ENCODE results near the gene ARHGAP25. TPM values are rescaled to one million over a fixed set of nuclear protein-coding genes. Genes with fewer than 3 reads are reported as not detected.

Gene ARHGAP25
- total and polyA plus RNA-seq, 7 donors: 1.1 to 4.8 (median 1.9) TPM

- WGBS, 3 donors: 78 to 84% (median 83%) methylated on average over 4 of the region's 4 CpGs
- H3K27me3 ChIP-seq (ENCODE audit: insufficient read depth in 3 of 3, low read length in 2 of 3): no peaks in the 10 kb centered on the region
- no peaks in the 10 kb centered on the region for H3K4me1 ChIP-seq
- no peak for DNase-seq
- intact Hi-C loops (cut with DNase I): no loop called here
- no peak for TF ChIP-seq CTCF (IDR thresholded peaks at IDR 0.05)
- H3K36me3 ChIP-seq (ENCODE audit: insufficient read depth in 1 of 2, low read depth in 1 of 2): no peaks in the 10 kb centered on the region
- H3K4me3 ChIP-seq: no peak overlapping the region
- H3K27ac ChIP-seq: no peak overlapping the region
- ATAC-seq: no peak
- no peaks in the 10 kb centered on the region for H3K9me3 ChIP-seq
Observed at GRCh38 chr2:68733365-68733764, 1.2 kb upstream of the ARHGAP25 start.

GRCh38 chr2:68734176-68734575, 435 bp upstream of the ARHGAP25 start:
- ATAC-seq (no peak), DNase-seq (no peak)
- no peak overlapping the region for H3K27ac ChIP-seq
- H3K4me1 ChIP-seq: no peaks in the 10 kb centered on the region
- no peaks in the 10 kb centered on the region for H3K36me3 ChIP-seq (ENCODE audit: insufficient read depth in 1 of 2, low read depth in 1 of 2)
- no peak overlapping the region for H3K4me3 ChIP-seq
- 72 to 89% (median 84%) methylated on average over 3 of the region's 3 CpGs for WGBS, 3 donors
- H3K27me3 ChIP-seq (ENCODE audit: insufficient read depth in 3 of 3, low read length in 2 of 3): no peaks in the 10 kb centered on the region
- TF ChIP-seq CTCF (IDR thresholded peaks at IDR 0.05): no peak
- no peaks in the 10 kb centered on the region for H3K9me3 ChIP-seq
- intact Hi-C loops (cut with DNase I): no loop called here

- intact Hi-C loops (cut with DNase I): no loop called here
- DNase-seq: no peak
- Histone ChIP-seq H3K4me3 (peak overlapping the region; percentile 41), H3K27me3 (ENCODE audit: insufficient read depth in 3 of 3, low read length in 2 of 3) (no peaks in the 10 kb centered on the region), H3K9me3 (no peaks in the 10 kb centered on the region), H3K36me3 (ENCODE audit: insufficient read depth in 1 of 2, low read depth in 1 of 2) (no peaks in the 10 kb centered on the region), H3K27ac (no peak overlapping the region), H3K4me1 (no peaks in the 10 kb centered on the region)
- no peak for ATAC-seq
- 39 to 42% (median 39%) methylated on average over 2 of the region's 2 CpGs for WGBS, 3 donors
- no peak for TF ChIP-seq CTCF (IDR thresholded peaks at IDR 0.05)
Observed at GRCh38 chr2:68736086-68736485, 1.5 kb downstream of the ARHGAP25 start.

- no peak for DNase-seq
- no peaks in the 10 kb centered on the region for H3K4me1 ChIP-seq
- TF ChIP-seq CTCF (IDR thresholded peaks at IDR 0.05): no peak
- no peaks in the 10 kb centered on the region for H3K36me3 ChIP-seq (ENCODE audit: insufficient read depth in 1 of 2, low read depth in 1 of 2)
- H3K9me3 ChIP-seq: no peaks in the 10 kb centered on the region
- intact Hi-C loops (cut with DNase I): loop anchor here in 1 of 2 donors (1.0 kb wide), 1 partner anchor 27 kb away; no protein-coding TSS in a partner anchor
- 89 to 93% (median 90%) methylated on average over 1 of the region's 1 CpG for WGBS, 3 donors
- no peaks in the 10 kb centered on the region for H3K27me3 ChIP-seq (ENCODE audit: insufficient read depth in 3 of 3, low read length in 2 of 3)
- ATAC-seq: no peak
- no peak overlapping the region for H3K4me3 ChIP-seq
- H3K27ac ChIP-seq: no peak overlapping the region
Observed at GRCh38 chr2:68737711-68738110, 3.1 kb downstream of the ARHGAP25 start.

GRCh38 chr2:68738906-68739594, 4.4 kb downstream of the ARHGAP25 start:
- intact Hi-C loops (cut with DNase I): loop anchor here in 1 of 2 donors (1.0 kb wide), 1 partner anchor 29 kb away; no protein-coding TSS in a partner anchor
- Histone ChIP-seq H3K36me3 (ENCODE audit: insufficient read depth in 1 of 2, low read depth in 1 of 2) (no peaks in the 10 kb centered on the region), H3K4me3 (no peak overlapping the region), H3K4me1 (no peaks in the 10 kb centered on the region), H3K27me3 (ENCODE audit: insufficient read depth in 3 of 3, low read length in 2 of 3) (no peaks in the 10 kb centered on the region), H3K27ac (no peak overlapping the region), H3K9me3 (no peaks in the 10 kb centered on the region)
- ATAC-seq (no peak), DNase-seq (no peak)
- TF ChIP-seq CTCF (IDR thresholded peaks at IDR 0.05): no peak
- 52 to 68% (median 67%) methylated on average over 3 of the region's 3 CpGs for WGBS, 3 donors
